COLO668 (cell line): ENCODE results near the gene RELB.

ENCODE experiments used
- DNase-seq: peaks from one replicate; lab custom pipeline; 2025; ENCODE audit not compliant: unreplicated experiment; lab: John Stamatoyannopoulos, UW

Gene RELB

GRCh38 chr19:45056831-45057230 is 55.6 kb downstream of the RELB start:
- DNase-seq: no peak

DNA sequence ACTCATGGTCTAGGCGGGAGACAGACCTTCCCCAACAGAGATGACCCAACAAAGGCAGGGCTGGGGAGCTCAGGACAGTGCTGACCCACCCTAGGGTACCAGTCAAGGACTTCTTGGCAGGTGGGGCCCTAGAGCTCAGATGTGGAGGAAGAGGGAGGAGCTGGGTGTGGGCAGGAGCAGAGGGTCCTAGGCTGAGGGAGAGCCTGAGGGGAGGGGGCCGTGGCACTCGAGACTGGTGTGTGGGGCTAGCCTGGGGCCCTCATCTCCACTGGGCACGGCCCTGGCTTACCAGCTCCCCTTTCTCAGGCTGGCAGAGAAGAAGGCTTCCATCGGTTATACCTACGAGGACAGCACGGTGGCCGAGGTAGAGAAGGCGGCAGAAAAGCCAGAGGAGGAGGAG is 56.2 kb downstream of the RELB start:
- no peak for DNase-seq

DNA sequence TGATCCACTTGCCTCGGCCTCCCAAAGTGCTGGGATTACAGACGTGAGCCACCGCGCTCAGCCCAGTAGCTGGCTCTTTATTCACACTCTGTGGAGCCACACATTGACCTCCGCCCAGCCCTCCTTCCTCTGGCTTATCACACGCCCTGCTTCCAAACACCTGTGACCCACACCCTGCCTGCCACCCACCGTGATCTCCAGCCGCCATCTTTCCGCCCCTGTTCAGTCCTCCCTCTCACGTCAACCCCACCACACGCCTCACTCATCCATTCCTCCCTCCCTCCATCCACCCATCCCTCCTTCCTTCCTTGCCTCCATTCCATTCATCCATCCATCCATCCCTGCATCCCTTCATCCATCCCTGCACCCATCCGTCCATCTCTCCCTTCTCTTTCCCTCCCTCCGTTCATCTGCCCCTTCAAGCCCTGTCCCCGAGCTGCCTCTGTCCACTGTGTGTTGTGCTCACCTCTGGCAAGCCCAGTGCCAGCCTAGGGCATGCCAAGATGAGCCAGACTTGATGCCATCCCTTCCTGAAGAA is 57.4 kb downstream of the RELB start:
- no peak for DNase-seq

GRCh38 chr19:45059258-45059965 is 58.1 kb downstream of the RELB start:
- peak; percentile 82 for DNase-seq

DNA sequence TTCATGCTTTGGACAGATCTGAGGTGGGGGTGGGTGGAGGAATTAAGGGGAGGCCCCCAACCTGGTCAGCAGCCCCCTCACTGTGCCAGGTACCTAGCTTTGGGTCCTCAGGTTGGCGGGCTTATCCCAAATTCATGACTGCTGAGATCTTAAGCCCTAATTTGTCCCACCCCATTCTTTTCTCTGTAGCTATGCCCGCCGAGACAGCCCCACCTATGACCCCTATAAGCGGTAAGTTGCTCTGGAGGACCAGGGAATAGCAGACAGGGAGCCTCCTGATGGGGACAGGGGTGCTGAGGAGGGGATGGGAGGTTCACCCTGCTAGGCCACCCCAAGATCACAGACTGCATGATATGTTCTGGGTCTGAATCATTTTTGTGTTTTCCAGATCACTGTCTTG is 60.7 kb downstream of the RELB start:
- DNase-seq: no peak

GRCh38 chr19:45063851-45064801 is 62.9 kb downstream of the RELB start:
- no peak for DNase-seq

DNA sequence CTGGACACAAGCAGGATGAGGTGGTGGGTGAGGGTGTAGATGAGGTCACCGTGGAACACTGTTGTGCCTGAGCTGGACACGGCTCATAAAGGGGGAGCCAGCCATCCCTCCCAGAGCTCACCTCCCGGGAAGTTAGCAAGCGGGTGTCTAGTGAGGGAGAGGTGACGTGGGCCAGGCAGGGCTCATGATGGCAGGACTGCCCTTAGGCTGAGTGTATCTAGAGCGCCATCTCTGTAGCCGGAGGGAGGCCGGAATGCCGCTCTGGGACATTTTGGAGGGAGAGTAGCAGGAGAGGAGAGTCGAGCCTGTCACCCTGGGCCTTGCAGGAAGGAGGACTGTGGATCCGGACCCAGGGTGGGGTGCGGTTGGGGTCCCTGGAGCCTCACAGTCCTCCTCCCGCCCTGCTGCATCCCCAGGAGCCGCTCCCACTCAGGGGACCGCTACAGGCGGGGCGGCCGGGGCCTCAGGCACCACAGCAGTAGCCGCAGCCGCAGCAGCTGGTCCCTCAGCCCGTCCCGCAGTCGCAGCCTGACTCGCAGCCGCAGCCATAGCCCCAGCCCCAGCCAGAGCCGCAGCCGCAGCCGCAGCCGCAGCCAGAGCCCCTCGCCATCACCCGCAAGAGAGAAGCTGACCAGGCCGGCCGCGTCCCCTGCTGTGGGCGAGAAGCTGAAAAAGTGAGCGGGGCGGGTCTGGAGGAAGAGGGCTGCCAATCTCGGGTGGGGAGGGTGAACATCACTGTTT is 65.8 kb downstream of the RELB start:
- DNase-seq: no peak

- DNase-seq: no peak
These were observed 66.8 kb downstream of the RELB start for GRCh38 chr19:45068041-45068440.

GRCh38 chr19:45069056-45069455 is 67.8 kb downstream of the RELB start:
- DNase-seq: no peak

DNA sequence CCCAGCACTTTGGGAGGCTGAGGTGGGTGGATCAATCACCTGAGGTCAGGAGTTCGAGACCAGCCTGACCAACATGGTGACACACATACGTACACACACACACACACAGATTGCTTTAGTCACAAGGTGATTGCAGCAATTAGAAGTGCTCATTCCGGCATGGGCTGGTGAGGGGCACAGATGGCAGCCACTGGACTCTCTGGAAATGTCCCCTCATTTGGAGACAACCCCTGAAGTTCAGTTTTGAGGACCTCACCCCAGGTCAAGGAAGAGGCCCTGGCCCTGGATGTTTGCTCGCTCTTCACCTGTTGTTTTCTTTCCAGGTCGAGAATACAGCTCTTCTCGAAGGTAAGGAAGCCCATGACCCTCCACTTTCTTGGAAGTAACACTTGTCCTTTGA is 69.0 kb downstream of the RELB start:
- DNase-seq: no peak

- no peak for DNase-seq
These were observed 69.7 kb downstream of the RELB start for GRCh38 chr19:45070861-45071544.

- no peak for DNase-seq
These were observed 70.3 kb downstream of the RELB start for GRCh38 chr19:45071545-45071938.

GRCh38 chr19:45071969-45072790 is 70.9 kb downstream of the RELB start:
- DNase-seq: no peak

DNA sequence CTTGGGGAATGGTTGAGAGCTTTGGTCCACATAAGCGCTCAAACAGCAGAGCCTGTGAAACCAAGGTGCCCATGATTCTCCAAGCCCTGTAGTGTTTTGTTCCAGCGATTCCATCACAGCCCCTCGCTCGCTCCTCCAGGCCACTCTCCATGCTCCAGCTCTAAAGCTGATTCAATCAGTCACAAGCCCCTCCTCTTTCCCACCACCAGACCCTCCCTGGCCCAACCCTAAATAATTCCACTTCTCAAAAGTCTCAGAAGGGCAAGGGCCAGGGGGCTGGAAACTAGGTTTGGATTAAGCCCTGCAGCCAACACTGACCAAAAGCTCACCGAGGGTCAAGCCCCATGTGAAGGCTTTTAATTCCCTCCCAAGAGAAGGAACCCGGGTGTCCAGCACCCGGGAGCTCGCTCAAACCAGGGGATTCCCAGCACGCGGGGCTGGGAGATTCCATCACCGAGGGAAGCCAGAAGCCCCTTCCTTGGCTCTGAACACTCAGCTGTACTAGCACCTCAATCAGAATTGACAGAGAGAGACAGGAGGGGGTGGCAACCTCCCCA is 73.6 kb downstream of the RELB start:
- no peak for DNase-seq

DNA sequence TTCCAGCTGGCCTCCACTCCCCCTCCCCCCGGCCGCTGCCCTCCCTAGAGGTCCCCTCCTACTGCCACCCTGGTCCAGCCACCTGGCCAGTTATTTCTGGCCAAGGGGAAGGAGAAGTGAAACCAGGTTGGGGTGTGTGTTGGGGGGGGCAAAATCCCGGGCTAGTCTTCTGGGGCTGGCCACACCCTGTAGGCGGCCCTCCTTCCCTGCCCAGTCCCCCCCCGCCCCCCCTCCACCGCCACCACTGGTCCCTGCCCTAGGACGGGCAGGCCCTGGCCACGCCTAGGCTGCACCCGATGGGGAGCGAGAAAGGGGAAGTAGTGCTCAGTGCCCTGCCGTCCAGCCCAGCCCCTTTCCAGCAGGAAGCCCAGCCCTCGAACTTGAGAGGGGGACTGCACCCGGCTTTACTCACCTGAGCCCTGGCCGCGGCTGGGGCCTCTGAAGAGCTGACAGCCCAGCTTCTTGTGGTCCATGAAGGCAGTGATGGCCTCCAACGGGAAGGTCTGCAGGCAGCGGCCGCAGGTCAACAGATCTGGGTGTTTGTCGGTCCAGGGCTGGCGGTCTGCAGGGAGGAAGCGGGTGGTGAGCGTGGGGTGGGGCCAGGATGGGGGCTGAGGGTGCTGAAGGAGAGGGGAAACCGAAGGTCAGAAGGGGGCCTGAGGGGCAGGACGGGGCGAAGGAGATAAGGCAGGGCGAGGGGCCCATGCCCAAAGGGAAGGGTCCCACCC is 74.2 kb downstream of the RELB start:
- DNase-seq: peak; percentile 74

DNA sequence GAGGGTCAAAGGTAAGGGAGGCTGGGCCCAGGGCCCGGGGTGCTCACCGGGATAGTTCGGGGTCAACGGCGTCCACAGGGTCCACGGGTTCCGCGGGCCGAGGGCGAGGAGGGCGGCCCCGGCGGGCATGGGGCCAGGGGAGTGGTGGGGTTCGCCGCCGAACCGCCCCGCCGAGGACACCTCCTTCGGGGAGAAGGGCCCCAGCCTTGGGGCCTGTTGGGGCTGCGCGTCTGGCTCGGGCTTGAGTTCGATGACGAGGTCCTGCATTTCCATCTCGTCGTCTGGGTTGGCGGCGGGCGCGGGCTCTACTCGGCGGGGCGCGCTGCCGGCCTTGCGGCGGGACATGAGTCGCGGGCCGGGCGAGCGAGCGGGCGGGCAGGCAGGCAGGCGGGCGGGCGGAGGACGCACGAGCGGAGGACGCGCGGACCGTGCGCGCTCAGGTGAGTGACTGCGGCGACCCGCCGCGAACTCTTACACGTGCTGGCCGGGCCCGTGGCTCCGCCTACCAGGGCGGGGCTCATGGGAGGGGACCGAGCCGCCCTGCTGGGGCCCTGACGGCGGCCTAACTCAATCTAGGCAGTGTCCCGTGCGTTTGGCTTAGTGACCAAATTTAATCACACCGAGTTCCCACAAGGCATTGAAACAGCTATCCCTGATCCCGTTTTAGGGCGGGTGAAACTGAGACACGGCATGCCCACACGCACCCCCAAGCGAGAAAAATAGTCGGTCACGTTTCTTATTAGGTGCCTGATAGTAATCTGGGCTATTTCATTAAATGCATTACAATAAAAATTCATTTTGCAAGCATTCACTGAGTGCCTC is 75.0 kb downstream of the RELB start, which contains the start of gene ZNF296:
ZNF296 (minus strand) TSS at position 450 of the 822 bp plus-strand sequence; CDS start at position 345, 105 bp downstream.
- peak; percentile 92 for DNase-seq

DNA sequence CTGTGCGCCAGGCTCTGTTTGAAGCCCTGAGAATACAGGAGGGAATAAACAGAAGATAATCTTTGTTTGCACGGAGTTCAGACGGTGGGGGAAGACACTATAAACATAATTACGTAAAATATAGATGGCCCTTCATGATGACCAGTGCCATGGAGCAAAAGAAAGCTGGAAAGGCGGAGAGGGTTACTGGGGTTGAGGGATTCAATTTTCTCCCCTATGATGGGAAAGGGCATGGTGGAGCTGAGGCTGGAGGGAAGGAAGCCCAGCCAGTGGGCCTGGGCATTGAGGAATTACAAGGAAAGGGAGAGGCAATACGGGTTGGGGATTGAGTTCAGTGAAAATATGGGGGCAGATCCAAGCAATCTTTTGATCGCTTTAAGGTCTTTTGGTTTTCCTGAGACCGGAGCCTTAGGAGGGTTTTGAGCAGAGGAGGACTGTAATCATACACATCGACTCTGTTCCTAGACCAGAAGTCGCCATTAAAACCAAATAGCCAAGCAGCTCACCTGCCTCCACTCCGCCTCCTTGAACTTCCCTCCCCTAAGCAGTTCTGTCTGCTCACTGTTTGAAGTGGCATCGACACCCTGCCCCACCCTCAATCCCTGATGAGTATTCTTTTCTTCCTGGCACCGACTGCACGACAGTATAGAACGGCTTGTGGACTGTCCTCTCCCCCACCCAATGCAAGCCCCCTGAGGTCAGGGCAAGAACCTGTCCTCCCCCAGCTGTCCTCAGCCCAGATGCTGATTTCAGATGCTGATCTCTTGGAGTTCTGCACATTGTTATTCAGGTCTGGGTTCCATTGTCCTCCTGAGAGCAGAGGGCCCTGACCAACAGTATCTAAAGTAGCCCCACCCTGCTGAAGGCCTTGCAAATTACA is 75.8 kb downstream of the RELB start:
- DNase-seq: no peak
